GM12875 (cell line): ENCODE measurements around the gene KDM5D.

Experiments
- H3K4me3 ChIP-seq: one replicate; pipeline ENCODE4 v1.5.1; 2011; ENCODE audit warnings: low read depth, low read length, control low read depth
- CTCF ChIP-seq: IDR thresholded peaks from 2 replicates; pipeline ENCODE4 v1.5.1; 2011; ENCODE audit warnings: low read depth, mild to moderate bottlenecking, control low read depth, inconsistent platforms, low read length, moderate library complexity, borderline replicate concordance; ENCODE audit not compliant: insufficient read depth

The KDM5D gene

GRCh38 chrY:19744381-19745378, at the start of gene KDM5D:
TSS of gene KDM5D (minus strand) at chrY:19744726. CDS start at chrY:19744534, 192 bp downstream.
- TF ChIP-seq CTCF = no peak

GRCh38 chrY:19768375-19768774, 23.8 kb upstream of the KDM5D start:
- no peak for TF ChIP-seq CTCF
- no peak overlapping the region for H3K4me3 ChIP-seq

More at GRCh38 chrY:19744381-19745378, at the start of gene KDM5D:
- H3K4me3 ChIP-seq = no peak within 1 kb of the TSS

- H3K4me3 ChIP-seq = no peak overlapping the region
- TF ChIP-seq CTCF = no peak
Observed at GRCh38 chrY:19743331-19743730, 1.2 kb downstream of the KDM5D start.

DNA sequence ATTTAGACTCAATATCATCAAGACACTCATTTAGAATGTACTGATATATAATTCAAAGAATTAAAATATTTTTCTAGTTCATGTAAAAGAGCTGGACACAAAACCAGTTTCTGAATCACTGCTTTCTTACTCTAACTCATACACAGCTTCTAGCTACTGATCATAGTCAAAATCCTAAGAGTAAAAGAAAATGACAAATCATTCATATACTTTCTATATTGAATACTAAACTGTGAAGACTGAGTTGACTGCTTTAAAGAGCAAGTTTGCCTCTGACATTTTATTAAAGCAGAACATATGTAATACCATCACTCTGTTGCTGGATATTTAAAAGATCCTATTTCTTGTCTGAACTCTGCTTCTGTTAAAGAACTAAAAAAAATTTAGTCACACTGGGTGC, 2.4 kb downstream of the KDM5D start:
- no peak for TF ChIP-seq CTCF
- no peak overlapping the region for H3K4me3 ChIP-seq

- H3K4me3 ChIP-seq = no peak overlapping the region
- TF ChIP-seq CTCF = no peak
Observed at GRCh38 chrY:19734425-19734824, 10.1 kb downstream of the KDM5D start.

DNA sequence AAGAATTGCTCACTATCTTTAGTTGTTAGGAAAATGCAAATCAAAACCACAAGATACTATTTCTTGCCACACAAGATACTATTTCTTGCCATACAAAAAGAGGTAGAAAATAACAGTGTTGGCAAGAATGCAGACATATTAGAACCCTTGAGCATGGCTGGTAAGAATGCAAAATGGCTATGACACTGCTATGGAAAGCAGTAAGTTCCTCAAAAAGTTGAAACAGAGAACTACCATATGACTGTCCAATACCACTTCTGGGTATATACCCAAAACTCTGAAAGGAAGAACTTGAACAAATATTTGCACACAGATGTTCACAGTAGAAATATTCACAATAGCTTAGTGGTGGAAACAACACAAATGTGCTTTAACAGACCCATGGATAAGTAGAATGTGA, 26.6 kb downstream of the KDM5D start:
- no peak overlapping the region for H3K4me3 ChIP-seq
- no peak for TF ChIP-seq CTCF

GRCh38 chrY:19717146-19717545, 27.4 kb downstream of the KDM5D start:
- no peak overlapping the region for H3K4me3 ChIP-seq
- no peak for TF ChIP-seq CTCF
